ENCODE data around the gene DLST.

DLST gene

GRCh38 chr14:74941676-74942097, 60.0 kb downstream of the DLST start:
- peak; percentile 65 for DNase-seq (ENCODE audit: low spot score)

DNA sequence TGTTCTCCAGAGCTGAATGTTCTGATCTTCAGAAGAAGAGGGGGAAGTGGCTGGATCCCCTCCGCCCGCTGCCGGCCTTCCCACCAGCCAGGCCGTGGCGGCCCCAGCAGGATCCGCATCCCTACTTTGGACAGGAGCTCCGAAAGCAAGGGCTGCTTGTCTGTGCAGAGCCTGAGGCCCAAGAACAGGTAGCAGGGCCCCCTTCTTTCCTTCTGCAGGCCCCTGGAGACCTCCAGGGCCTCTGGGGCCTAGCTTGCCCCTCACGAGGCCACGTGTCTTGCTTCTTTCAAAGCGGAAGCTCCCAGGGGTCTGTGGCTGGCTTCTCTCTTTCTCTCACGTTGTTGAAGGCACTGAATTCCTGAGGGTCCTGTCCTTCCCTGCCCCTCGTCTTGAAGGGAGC, 60.5 kb downstream of the DLST start:
- DNase-seq (ENCODE audit: low spot score) = no peak

DNA sequence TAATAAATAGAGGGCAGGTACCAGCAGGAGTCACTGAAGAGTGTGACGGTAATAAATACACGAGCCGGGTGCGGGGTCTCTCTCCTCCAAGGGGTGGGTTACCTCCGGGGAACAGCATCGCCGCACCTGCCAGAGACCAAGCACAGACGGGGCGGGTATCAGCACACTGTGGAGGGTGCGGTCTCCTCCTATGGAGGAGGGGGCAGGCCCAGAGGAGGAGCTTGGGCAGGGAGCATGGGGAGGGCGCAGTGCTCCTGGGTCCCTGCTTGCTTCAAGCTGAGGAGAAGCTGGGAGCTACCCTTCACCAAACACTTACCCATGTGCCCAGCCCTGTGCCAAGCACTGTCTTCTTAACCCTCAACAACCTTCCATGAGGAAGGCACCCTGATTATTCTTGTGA, 60.9 kb downstream of the DLST start:
- DNase-seq (ENCODE audit: low spot score) = no peak

- DNase-seq (ENCODE audit: low spot score) = peak; percentile 47
These were observed 63.6 kb downstream of the DLST start for GRCh38 chr14:74945261-74945851.

GRCh38 chr14:74945852-74946658, 64.3 kb downstream of the DLST start:
- DNase-seq (ENCODE audit: low spot score) = peak; percentile 80

DNA sequence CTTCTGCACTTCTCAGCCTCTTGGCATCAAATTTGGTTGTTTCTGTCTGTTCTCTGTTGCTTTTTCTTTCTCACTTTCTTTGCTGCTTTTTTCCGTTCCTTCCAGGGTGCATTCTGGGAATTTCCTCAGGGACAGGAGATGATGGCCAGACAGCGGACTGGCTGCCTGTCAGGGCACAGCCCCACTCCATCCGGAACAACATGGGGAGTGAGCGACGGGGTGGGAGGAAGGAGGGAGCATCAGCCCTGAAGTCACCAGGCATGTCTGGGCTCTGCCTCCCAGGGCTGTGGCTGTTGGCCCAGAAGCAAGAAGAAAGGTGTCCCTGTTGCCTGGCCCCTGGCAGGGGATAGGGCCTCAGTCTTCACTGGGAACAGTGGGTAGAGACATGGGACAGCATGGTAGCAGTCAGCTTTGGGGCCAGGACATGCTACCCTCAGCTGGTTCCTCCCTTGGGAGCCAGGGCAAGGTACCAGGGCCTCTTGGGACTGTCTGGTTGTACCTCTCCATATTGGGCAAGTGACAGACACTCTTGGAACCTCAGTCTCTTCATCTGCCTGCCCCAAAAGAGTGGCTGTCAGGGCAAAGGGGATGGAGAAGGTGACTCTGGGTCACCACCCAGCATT, 65.1 kb downstream of the DLST start:
- no peak for DNase-seq (ENCODE audit: low spot score)

DNA sequence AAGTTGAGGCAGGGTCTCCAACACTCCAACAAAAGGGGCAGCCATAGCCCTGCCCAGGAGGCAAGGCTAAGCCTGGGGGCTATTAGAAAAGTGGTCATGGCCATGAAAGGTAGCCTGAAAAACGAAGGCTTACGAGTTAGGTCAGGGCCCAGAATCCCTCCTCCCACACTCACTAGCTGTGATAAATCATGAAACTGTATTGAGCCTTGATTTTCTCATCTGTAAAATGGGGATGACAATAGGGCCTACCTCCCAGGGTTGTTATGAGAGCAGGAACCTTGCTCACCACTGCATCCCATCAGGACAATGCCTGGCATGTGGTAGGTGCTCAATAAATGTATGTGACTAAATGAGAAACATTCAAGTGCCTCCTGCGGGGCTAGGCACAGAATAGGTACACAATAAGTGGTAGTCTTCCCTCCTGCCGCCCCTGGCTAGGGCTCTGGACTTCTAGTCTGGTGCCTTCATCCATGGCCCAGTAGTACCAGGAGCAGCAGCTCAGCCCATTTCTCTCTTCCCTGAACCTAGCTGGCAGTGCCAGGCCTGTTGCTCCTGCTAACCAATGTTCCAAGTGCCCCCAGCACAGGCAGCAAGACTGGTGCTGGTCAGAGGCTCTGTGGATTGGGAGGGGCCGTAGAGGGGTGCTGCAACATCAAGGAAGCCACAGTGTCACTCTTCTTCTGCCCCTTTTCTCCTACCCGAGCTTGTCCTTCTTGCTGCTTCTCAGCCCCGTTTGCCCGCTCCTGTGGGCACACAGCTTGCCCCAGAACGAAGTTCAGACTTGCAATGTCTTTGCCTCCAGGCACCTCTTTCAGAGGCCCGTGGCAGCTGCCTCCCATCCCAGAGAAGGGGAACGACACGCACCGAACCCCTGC, 65.9 kb downstream of the DLST start:
- no peak for DNase-seq (ENCODE audit: low spot score)

DNA sequence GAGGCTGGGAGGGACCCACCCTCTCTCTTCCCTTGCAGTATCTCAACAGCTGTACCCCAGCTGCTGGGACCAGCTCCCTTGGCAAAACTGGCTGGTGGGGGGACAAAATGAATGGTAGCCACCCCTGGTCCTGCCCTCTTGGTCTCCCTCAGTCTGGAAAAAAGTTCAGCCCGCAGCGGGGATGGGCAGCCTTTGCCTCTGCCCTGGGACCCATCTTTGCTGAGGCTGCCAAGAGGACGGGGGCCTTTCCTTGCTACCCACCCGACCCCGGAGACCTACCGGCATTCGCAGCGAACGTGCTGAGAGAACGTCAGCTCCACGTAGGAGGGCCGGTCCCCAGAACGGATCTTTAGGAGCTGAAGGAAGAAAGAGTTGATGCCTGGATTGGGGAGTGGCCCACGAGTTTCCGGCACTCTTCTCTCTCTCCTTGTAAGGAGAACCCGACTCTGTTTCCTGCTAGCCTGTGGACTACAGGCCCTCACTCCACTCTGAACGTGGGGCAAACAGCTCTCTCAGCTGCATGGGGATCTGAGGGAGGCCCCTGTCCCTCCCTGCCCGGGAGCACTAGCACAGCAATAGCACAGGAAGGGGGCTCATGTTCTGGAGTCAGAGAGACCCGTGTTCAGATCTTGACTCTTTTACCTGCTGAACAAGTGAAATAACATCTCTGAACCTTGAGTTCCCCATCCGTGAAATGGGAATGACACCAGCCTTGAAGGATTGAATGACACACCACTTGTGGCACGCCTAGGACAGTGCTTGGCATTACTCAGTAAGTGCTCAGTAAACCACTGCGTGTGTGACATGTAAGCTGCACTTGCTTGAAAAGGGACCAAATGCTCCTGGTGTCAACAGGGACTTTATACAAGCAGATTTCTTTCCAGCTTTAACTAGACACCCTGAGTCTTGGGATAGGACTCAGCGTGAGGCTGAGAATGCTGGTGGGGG, 66.8 kb downstream of the DLST start:
- DNase-seq (ENCODE audit: low spot score) = no peak

- no peak for DNase-seq (ENCODE audit: low spot score)
These were observed 67.5 kb downstream of the DLST start for GRCh38 chr14:74949191-74949601.

DNA sequence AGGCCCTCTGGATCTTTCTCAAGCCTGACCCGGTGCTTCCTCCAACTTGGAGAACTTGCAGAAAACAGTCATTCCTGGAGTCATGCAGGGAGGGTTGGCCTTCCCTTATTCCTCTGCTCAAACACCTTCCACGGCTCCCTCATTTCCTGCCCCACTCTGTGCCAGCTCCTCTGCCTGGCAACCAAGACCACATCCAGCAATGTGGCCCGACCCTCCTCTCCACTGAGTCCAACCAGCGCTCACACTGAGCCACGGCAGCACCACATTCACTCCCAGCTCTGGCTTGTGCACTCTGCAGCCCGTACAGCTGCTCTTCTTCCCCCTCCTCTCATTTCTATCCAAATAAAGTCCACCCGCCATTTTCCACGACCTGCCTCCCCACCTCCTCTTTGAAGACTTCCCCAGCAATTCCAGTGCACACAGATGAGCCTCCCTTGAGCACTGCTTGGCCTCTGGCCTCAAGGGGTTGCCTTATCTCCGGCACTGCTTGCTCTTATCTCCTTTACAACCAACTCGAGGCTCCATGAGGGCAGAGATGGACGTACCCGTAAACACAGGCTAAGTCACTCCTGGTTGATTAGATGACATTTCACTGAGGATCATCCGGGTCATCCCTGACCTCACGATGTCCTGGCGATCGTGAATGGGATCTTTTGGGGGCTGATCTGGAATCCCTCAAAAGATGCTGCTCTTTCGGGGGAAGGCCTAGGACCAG, 68.3 kb downstream of the DLST start:
- DNase-seq (ENCODE audit: low spot score) = peak; percentile 28

GRCh38 chr14:74950795-74951442, 69.2 kb downstream of the DLST start:
- no peak for DNase-seq (ENCODE audit: low spot score)

GRCh38 chr14:74951443-74952179, 69.9 kb downstream of the DLST start:
- no peak for DNase-seq (ENCODE audit: low spot score)

DNA sequence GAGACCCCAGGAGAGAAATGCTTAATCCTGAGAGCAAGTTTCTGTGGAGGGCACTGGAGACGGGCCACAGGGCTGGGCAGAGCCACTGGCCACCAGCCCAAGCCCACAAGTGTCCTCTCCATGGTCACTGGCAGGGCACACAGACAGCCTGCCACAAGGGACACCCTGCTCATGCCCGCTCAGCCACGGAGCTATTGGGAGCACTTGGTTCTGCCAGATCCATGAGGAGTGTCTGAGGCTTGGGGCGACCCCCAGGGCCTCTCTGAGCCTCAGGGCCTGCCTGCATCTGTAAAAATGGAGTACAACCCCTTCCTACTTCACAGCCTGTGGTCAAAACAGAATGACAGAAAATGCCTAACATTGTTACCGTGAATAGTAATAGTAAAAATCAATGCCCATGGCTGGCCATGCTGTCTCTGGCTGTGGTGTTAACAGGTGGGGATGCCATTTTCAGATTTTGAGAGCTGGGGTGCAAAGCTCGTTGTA, 70.5 kb downstream of the DLST start:
- DNase-seq (ENCODE audit: low spot score) = no peak

GRCh38 chr14:74952697-74953484, 71.2 kb downstream of the DLST start:
- DNase-seq (ENCODE audit: low spot score) = peak; percentile 22
